Natural killer cell treated with Interleukin-12 subunit alpha and Interleukin-12 subunit beta and Interleukin-15 and Interleukin-18, amount 100 ng/mL, for 72 hours (primary cell): ENCODE measurements around the gene PDE4D. TPM values are rescaled to one million over a fixed set of nuclear protein-coding genes. Genes with fewer than 3 reads are reported as not detected.
A peak's percentile ranks its signal among the peaks of the same experiment; 100 is the strongest.
"Not testable (repeated sequence)": the region's sequence is repeated elsewhere in the genome, so short reads cannot be mapped to it uniquely, and the experiment has no call there.

Experiments used
- ATAC-seq, 2 donors: fragments of 150-1000 bp; cut with Tn5 transposase in 1 of 2; sonication (Bioruptor Pico), chemical (Tn5 transposase) in 1 of 2; 2 replicates each; pipeline ENCODE4 v1.10.0; 2021
- DNase-seq: peaks from one replicate; pipeline ENCODE4 v3.0.0; 2022; ENCODE audit warnings: low spot score
- H3K27ac Mint-ChIP-seq, 2 donors: 1 replicate in 1 of 2; 2 replicates in 1 of 2; pipeline ENCODE4 v1.8.0; 2022; ENCODE audit warnings: mixed read lengths in 2 of 2, mild to moderate bottlenecking in 1 of 2, moderate library complexity in 1 of 2
- H3K27me3 Mint-ChIP-seq, 2 donors: 1 replicate in 1 of 2; 2 replicates in 1 of 2; pipeline ENCODE4 v1.8.0; 2022; ENCODE audit warnings: mixed read lengths in 2 of 2
- H3K36me3 Mint-ChIP-seq: one replicate; pipeline ENCODE4 v1.8.0; 2022; ENCODE audit warnings: mixed read lengths
- H3K4me1 Mint-ChIP-seq, 2 donors: 1 replicate in 1 of 2; 2 replicates in 1 of 2; pipeline ENCODE4 v1.8.0; 2022; ENCODE audit warnings: low read depth in 2 of 2, mixed read lengths in 2 of 2, mild to moderate bottlenecking in 1 of 2
- H3K4me3 Mint-ChIP-seq: one replicate; pipeline ENCODE4 v1.8.0; 2022; ENCODE audit warnings: mixed read lengths
- H3K9me3 Mint-ChIP-seq: 2 replicates; pipeline ENCODE4 v1.8.0; 2022; ENCODE audit warnings: mixed read lengths
- total RNA-seq, 2 donors: library from RNA; stranded (reverse); gene quantifications; one replicate each; pipeline ENCODE4 v1.2.3, GENCODE V29; 2022

Gene PDE4D
- total RNA-seq, 2 donors from 2014 or later: 55.0 to 80.5 TPM

- peak overlapping the region; percentile 30 to 34 for H3K27ac Mint-ChIP-seq
- no peak overlapping the region for H3K4me3 Mint-ChIP-seq
- H3K9me3 Mint-ChIP-seq: no peaks in the 10 kb centered on the region
- peaks cover 5% of the 10 kb centered on the region for H3K36me3 Mint-ChIP-seq
- H3K4me1 Mint-ChIP-seq: peaks cover 24 to 36% of the 10 kb centered on the region in 2 donors
- H3K27me3 Mint-ChIP-seq: no peaks in the 10 kb centered on the region
- DNase-seq (no peak), ATAC-seq (no peak)
These were observed 925.2 kb downstream of the PDE4D start for GRCh38 chr5:58968350-58968749.

GRCh38 chr5:58967597-58968281 is 925.8 kb downstream of the PDE4D start:
- H3K4me3 Mint-ChIP-seq: no peak overlapping the region
- no peak for ATAC-seq
- no peak for DNase-seq
- H3K27ac Mint-ChIP-seq: peak overlapping the region; percentile 30 to 34
- no peaks in the 10 kb centered on the region for H3K36me3 Mint-ChIP-seq
- no peaks in the 10 kb centered on the region for H3K27me3 Mint-ChIP-seq
- H3K4me1 Mint-ChIP-seq: peaks cover 22 to 36% of the 10 kb centered on the region in 2 donors
- no peaks in the 10 kb centered on the region for H3K9me3 Mint-ChIP-seq

DNA sequence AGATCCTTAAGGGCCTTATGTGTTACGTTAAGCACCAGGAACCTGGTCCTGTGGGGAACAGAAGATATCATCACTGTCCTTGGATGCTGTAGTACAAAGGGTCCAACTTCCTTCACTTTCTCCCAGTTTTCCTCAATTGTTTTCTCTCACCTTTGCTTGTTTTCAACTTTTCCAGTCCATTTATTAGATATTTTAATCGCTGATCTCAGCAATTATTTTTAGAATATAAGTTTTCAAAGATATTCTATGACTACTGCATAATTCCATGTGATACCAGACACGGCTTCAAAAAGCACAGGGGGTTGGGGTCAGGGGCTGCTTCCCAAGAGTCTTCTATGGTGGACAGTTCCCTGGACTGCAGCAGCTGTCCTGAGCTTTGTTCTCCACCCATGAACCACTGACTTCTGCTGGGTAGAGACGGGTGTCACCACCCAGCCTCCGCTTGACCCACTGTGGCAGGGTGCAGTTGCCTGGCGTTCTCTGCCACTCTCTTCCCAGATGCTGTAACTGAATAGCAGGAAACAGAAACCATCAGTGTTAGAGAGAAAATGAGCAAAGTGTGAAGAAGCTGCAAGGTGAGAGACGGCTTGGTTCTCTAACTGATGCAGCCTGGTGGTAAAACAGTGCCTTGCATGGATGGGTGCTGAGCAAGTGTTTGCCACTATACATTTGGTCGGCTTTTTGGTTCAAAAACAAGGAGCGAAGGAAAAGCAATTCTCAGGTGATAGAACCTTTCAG is 927.7 kb downstream of the PDE4D start:
- ATAC-seq (peak; percentile 77 to 91), DNase-seq (no peak)
- Mint-ChIP-seq H3K27me3 (no peaks in the 10 kb centered on the region), H3K4me1 (peaks cover 21 to 36% of the 10 kb centered on the region in 2 donors), H3K9me3 (no peaks in the 10 kb centered on the region), H3K27ac (peak overlapping the region in 1 of 2 donors; percentile 64), H3K4me3 (peak overlapping the region; percentile 38), H3K36me3 (no peaks in the 10 kb centered on the region)

DNA sequence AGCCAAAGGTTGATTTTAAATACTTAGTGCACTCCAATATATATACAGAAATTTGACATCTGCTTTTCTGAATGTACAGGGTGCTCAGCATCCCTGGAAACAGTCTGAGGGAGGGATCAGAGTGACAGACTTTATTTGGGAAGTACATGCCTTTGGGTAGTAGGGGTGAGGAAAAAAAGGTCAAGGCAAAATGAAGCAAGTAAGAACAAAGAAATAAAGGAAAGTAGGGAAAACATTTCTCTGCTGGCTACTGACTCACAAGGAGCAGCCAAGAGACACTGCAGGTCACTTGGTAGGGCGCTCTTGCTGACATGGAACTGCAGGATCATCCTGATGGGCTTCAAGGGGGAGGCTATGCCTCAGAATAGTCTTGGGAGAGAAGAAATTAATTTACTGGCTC is 929.7 kb downstream of the PDE4D start:
- no peak for ATAC-seq

DNA sequence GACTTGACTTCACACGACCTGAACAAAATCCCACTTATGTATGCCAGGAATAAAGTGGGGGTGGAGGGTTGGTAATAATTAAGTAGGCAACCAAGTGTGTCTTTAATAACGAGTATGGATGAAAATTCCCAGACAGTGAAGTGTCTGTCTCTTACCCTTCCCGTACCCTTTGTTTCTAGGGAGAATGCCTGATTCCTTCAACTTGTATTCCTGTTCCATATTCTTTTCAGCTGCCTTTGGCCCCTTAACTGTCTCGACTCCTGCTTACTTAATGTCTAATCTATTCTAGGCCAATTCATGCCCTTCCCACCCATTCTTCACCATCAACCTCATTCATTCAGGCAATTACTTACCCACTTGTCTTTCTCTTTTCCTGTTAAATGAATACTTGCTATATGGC is 930.2 kb downstream of the PDE4D start:
- no peak overlapping the region for H3K4me3 Mint-ChIP-seq
- no peak overlapping the region for H3K27ac Mint-ChIP-seq
- ATAC-seq: no peak
- H3K4me1 Mint-ChIP-seq: peaks cover 21 to 26% of the 10 kb centered on the region in 2 donors
- H3K36me3 Mint-ChIP-seq: no peaks in the 10 kb centered on the region
- H3K27me3 Mint-ChIP-seq: no peaks in the 10 kb centered on the region
- H3K9me3 Mint-ChIP-seq: no peaks in the 10 kb centered on the region
- no peak for DNase-seq

More for the DNA sequence above, 929.7 kb downstream of the PDE4D start:
- no peak for DNase-seq
- no peak overlapping the region for H3K4me3 Mint-ChIP-seq
- no peaks in the 10 kb centered on the region for H3K36me3 Mint-ChIP-seq
- no peaks in the 10 kb centered on the region for H3K27me3 Mint-ChIP-seq
- no peak overlapping the region for H3K27ac Mint-ChIP-seq
- H3K4me1 Mint-ChIP-seq: peaks cover 21 to 31% of the 10 kb centered on the region in 2 donors
- no peaks in the 10 kb centered on the region for H3K9me3 Mint-ChIP-seq

DNA sequence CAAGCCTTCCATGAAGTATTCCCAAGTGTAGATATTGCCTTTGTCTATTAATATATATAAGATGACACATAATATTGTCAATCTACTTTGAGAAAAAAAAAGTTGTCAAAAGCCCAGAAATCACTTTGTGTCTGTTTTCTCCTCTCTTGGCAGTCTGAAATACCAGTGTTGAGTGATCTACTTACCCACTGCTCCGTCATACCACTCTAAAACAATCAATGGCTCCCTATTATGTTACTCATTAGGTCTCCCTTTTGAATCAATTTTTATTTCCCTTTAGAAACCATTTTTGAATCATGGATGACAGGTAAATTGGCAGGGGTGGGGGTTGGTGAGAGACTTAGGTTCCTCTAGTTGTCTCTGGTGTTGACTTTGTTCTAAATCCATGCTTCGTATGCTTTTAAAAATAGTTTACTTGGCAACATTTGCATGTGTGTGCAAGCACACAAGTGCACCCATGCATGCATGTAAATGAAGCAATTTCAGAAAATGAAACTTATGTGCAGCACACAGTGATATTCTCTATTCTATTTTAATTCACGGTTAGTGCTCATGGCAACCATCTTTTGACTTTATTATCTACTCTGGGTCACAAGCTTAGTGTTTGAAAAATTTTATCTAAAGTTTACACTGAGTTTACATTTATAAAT is 931.8 kb downstream of the PDE4D start:
- H3K36me3 Mint-ChIP-seq: no peaks in the 10 kb centered on the region
- peaks cover 10 to 12% of the 10 kb centered on the region in 2 donors for H3K4me1 Mint-ChIP-seq
- H3K4me3 Mint-ChIP-seq: no peak overlapping the region
- ATAC-seq: no peak
- no peaks in the 10 kb centered on the region for H3K9me3 Mint-ChIP-seq
- no peak for DNase-seq
- H3K27me3 Mint-ChIP-seq: no peaks in the 10 kb centered on the region
- H3K27ac Mint-ChIP-seq: no peak overlapping the region

DNA sequence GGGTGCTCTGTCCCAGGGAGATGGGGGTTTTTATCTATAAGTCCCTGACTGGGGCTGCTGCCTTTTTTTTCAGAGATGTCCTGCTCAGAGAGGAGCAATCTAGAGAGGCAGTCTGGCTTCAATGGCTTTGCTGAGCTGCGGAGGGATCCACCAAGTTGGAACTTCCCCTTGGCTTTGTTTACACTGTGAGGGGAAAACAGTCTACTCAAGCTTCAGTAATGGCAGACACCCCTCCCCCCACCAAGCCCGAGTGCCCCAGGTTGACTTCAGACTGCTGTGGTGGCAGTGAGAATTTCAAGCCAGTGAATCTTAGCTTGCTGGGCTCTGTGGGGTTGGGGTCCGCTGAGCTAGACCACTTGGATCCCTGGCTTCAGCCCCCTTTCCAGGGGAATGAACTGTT is 934.8 kb downstream of the PDE4D start:
- H3K4me1 Mint-ChIP-seq: no peaks in the 10 kb centered on the region
- DNase-seq: no peak
- H3K4me3 Mint-ChIP-seq: no peak overlapping the region
- H3K27me3 Mint-ChIP-seq: peaks cover 0 to 8% of the 10 kb centered on the region in 2 donors
- no peaks in the 10 kb centered on the region for H3K9me3 Mint-ChIP-seq
- no peak overlapping the region for H3K27ac Mint-ChIP-seq
- no peaks in the 10 kb centered on the region for H3K36me3 Mint-ChIP-seq
- ATAC-seq: no peak

DNA sequence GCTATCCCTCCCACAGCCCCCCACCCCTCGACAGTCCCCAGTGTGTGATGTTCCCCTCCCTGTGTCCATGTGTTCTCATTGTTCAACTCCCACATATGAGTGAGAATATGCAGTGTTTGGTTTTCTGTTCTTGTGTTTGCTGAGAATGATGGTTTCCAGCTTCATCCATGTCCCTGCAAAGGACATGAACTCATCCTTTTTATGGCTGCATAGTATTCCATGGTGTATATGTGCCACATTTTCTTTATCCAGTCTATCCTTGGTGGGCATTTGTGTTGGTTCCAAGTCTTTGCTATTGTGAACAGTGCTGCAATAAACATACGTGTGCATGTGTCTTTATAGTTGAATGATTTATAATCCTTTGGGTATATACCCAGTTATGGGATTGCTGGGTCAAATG is 940.3 kb downstream of the PDE4D start:
- H3K27ac Mint-ChIP-seq, H3K4me1 Mint-ChIP-seq, DNase-seq, ATAC-seq, H3K36me3 Mint-ChIP-seq, H3K4me3 Mint-ChIP-seq, H3K9me3 Mint-ChIP-seq: not testable (repeated sequence)
- H3K27me3 Mint-ChIP-seq: peaks cover 8 to 13% of the 10 kb centered on the region in 2 donors

DNA sequence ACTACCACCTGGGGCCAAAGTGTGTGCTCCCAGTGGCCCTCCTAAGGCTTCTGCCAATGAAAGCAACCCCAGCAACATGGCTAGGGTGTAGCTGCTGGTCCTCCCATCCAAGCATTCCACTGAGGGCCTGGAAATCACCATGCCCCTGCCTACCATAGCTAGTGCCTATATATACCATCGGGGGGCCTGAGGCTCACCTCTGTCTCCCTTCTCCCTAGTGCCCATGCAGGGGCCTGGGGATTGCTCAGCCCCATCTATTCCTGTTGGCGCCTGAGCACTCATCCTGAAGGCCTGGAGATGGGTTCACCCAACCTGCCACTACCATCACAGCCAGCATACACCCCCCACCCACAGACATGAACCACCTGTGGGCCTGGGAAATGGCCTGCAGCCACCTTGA is 943.3 kb downstream of the PDE4D start:
- H3K36me3 Mint-ChIP-seq: no peaks in the 10 kb centered on the region
- peaks cover 12 to 18% of the 10 kb centered on the region in 2 donors for H3K27me3 Mint-ChIP-seq
- no peak overlapping the region for H3K27ac Mint-ChIP-seq
- H3K4me3 Mint-ChIP-seq: no peak overlapping the region
- DNase-seq (no peak), ATAC-seq (peak in 1 of 2 donors; percentile 53)
- no peaks in the 10 kb centered on the region for H3K4me1 Mint-ChIP-seq
- H3K9me3 Mint-ChIP-seq: peaks cover 3% of the 10 kb centered on the region

- Mint-ChIP-seq H3K27me3 (peaks cover 3 to 16% of the 10 kb centered on the region in 2 donors), H3K4me3 (no peak overlapping the region), H3K4me1 (no peaks in the 10 kb centered on the region), H3K9me3 (no peaks in the 10 kb centered on the region), H3K27ac (no peak overlapping the region), H3K36me3 (no peaks in the 10 kb centered on the region)
- no peak for ATAC-seq
- DNase-seq: no peak
These were observed 947.3 kb downstream of the PDE4D start for GRCh38 chr5:58946230-58946629.

GRCh38 chr5:58944221-58944620 is 949.3 kb downstream of the PDE4D start:
- Mint-ChIP-seq H3K4me1 (no peaks in the 10 kb centered on the region), H3K27me3 (peaks cover 6 to 30% of the 10 kb centered on the region in 2 donors), H3K9me3 (no peaks in the 10 kb centered on the region), H3K4me3 (no peak overlapping the region), H3K36me3 (no peaks in the 10 kb centered on the region), H3K27ac (no peak overlapping the region)
- no peak for ATAC-seq
- DNase-seq: no peak

GRCh38 chr5:58940446-58940845 is 953.1 kb downstream of the PDE4D start:
- Mint-ChIP-seq H3K27me3 (peaks cover 13 to 20% of the 10 kb centered on the region in 2 donors), H3K27ac (no peak overlapping the region), H3K4me1 (peaks cover 0 to 4% of the 10 kb centered on the region in 2 donors), H3K36me3 (no peaks in the 10 kb centered on the region), H3K4me3 (no peak overlapping the region), H3K9me3 (no peaks in the 10 kb centered on the region)
- DNase-seq (no peak), ATAC-seq (no peak)

GRCh38 chr5:58939664-58940063 is 953.9 kb downstream of the PDE4D start:
- no peak overlapping the region for H3K27ac Mint-ChIP-seq
- peaks cover 0 to 4% of the 10 kb centered on the region in 2 donors for H3K4me1 Mint-ChIP-seq
- peaks cover 17 to 26% of the 10 kb centered on the region in 2 donors for H3K27me3 Mint-ChIP-seq
- ATAC-seq (no peak), DNase-seq (no peak)
- H3K4me3 Mint-ChIP-seq: no peak overlapping the region
- no peaks in the 10 kb centered on the region for H3K36me3 Mint-ChIP-seq
- no peaks in the 10 kb centered on the region for H3K9me3 Mint-ChIP-seq
